GM19372 (cell line): ENCODE data around the gene LPGAT1.
"Not testable (repeated sequence)": the region's sequence is repeated elsewhere in the genome, so short reads cannot be mapped to it uniquely, and the experiment has no call there.

Source experiments
- ATAC-seq: cut with Tn5 transposase; IDR thresholded peaks from one replicate; pipeline ENCODE4 v1.9.1; 2021; ENCODE audit warnings: mild to moderate bottlenecking, low read depth, moderate library complexity; ENCODE audit not compliant: unreplicated experiment

LPGAT1 gene

DNA sequence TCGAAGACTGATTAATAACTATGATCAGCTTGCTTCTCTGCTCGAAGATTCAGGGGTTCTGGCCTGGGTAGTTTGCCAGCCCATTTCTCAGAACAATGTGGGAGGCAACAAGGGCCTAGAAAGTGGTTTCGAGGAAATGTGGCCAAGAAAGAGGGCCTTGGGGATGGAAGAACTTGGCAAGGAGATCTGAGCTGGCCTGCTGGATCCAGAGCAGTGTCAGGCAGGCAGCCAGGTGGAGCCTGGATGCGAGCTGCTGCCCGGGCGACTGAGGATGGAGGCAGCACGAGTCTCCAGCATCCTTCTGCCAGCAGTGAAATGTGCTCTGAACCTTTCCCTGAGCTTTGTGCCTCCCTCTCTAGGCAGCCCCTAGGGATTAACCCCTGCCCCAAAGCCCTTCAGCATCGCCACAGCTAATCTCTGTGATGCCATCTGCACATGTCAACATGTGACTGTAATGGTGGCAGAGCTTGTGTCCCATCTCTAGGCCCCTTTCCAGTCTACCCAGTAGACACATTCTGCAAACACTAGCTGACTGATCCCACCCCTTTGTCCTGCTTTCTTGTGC is 94.1 kb downstream of the LPGAT1 start:
- ATAC-seq = no peak

DNA sequence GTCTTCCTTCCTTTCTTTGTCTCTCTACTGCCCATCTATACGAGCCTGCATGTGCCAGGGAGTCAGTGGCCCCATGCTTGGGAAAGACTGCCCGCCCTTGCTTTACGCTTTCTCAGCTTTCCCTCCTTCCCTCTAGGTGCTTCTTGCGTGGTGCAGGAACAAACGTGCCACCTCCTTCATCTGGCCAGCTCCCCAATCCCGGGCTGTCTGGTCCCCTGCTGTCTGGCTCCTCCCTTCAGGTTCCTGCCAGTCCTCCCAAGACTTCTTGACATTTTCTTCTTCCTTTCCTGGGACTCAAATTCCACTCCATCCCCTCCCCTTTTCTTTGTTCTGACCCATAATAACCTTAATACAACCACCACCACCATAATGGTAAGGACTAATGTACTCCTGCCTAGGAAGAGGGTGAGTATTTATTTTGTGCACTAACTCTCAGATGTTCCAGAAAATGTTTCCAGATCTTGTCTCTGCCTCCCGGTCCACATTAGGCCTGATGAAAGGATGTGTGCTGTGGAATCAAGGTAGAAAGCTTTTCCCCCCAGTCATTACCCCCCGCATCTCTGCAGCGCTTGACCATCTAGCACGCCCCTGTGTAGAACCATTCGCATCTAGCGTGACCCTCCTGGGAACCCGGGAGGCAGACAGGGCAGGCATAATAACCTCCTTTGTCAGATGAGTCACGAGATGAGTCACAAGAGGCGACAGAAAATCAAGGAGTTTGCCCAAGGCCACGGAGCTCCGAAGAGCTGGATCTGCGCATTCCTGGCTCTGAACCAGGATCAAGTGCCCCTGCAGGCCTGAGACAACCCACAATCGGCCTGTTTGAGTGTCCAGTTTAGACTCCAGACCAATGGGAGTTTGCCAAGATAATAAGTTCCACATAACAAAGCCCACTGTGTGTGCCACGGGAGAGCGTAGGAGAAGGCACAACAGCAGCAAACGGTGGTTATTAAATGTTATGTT is 95.1 kb downstream of the LPGAT1 start:
- no peak for ATAC-seq

DNA sequence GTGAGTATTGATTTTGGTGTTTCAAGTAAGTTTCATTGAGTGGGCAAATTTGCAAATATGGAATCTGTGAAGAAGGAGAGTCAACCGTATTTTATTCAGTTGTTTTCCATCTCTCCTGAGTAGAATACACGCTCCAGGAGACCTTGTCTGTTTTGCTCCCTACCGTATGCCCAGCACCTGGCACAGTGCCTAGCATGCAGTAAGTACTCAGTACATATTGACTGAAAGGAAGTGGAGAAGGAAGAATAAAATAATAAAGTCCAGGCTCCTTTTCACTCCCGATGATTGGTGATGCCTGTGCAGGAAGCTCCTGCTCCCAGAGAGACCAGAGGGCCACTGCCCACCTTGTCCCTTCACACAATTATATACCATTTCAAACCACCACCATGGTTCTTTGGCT is 95.8 kb downstream of the LPGAT1 start:
- no peak for ATAC-seq

DNA sequence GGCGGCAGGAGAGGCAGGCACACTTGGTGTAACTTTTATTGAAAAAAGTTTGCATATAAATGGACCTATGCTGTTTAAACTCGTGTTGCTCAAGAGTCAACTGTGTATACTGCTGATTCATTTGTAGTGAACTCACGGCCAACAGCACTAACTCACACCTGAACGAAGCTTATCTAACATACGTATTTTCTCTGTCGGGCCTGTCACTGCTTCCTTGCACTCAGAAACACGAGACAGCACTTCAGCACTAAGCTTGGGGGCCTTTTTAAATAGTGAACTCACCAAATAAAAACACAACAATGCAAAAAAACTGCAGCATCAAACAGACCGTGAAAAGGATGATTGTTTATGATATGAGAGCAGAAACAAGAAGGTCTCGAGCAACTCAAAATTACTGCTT is 96.2 kb downstream of the LPGAT1 start:
- no peak for ATAC-seq

DNA sequence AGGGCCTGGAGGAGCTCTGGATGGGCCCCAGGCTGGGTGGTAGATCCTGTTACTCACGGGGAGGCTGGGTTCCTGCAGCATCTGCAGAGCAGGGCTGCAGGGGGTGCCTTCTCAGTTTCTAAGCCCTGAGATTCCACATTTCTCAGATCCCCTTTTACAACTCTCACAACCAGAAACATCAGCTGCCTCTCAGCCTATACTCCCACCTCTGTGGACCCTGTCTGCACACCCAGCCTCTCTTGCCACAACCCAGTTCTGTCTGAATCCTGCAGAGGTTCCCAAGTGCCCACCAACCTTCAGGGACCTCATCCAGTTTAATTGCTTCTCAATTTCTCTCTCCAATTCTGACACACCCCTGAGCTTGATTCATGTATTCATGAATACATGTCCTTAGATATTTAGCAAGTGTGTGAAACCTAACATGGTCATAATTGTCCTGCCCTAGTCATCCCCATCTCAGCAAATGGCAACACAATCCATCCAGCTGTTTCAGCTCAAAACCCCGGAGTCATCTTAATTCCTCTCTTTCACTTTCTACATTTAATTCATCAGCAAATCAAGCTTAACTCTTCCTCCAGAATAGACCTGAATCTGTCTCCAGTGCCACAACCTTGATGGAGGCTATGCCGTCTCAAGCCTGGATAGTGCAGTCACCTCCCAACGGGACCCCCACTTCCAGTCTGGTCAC is 98.1 kb downstream of the LPGAT1 start:
- ATAC-seq = no peak

DNA sequence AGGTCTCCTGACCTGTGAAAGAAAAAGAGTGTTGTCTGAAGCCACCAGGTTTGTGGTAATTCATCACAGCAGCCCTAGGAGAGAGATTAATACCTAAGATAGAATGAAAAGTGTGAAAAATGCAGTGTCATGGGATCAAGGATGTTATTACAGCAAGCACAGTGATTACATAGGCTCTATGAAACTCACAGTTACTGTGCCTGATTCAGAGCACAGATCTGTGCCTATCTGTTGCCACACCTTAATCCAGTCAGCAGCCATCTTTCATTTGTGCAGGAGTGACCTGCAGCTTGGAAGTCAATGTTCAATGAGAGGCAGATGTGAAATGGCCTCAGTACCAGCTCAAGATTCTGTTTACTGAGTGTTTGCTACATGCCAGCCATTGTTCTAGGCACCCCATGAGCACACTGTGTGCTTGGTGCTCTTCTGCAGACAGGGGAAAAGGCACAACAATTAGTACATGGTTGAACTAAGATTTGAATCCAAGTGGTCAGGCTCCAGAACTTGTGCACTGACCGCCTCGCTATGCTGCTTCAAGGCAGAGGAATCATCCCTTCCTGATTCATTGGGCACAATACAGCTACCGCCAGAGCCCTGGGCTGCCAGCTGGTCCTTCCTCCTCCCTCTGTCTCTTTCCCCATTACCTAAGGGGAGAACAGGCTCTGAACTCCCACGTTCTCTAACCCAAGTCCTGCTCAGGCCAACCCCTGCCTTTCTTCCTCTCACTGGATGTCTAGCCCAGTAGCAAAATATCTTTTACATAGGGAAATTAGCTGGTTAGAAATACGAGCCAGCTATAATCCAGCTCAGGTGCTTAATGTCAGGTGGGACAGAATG is 98.9 kb downstream of the LPGAT1 start:
- no peak for ATAC-seq

DNA sequence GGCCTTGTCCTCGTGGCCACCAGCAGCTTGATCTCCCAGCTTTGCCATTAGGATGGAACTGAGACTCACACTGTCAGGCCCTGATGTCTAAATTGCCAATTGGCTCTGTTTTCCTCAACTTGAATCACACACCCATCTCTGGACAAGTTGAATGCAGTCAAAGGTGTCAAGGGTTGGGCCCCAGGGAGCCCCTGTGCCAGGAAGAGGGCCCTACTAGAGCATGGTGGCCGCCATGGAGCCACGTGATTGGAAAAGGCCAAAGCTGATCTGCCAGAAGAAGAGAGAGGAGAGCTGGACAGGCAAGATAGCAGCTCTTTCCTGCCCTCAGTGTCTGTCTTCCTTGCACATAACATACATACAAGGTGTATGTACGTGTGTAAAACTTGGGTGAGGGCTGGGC is 100.2 kb downstream of the LPGAT1 start:
- ATAC-seq = no peak

DNA sequence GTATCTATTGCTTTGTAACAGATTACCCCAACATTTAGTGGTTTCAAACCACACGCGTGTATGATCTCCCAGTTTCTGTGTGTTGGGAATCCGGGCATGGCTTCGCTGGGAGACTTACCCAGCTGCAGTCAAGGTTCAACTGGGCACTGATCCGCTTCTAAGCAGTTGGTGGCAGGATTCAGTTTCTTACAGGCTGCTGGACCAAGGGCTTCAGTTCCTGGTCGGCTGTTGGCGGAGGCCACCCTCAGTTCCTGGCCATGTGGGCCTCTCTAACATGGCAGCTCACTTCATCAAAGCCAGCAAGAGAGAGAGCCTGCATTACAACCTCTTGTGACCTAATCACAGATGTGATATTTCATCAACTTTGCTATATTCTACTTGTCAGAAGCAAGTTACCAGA is 101.3 kb downstream of the LPGAT1 start:
- no peak for ATAC-seq

DNA sequence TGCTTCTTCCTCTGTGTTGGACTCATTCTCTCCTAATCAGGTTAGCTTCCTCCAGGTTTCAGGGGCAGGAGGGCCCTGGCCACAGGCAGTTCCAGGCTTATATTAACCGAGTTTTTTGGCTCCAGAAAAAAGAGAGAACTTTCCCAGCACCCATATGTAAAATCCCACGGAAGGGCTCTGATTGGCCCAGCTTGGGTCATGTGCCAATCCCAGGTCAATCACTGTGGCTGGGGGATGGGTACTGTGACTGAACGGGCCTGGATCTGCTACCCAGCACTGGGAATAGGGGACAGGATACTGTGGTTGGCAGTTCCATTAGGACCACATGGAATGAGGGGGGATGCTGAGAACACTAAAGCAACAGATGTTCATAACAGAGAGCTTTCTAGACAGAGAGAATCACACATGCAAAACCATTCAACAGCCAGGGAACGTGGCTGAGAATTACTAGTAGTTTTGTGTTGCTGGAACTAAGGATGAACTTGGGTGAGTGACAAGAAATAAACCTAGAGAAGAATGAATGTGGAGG is 104.0 kb downstream of the LPGAT1 start:
- ATAC-seq = no peak

DNA sequence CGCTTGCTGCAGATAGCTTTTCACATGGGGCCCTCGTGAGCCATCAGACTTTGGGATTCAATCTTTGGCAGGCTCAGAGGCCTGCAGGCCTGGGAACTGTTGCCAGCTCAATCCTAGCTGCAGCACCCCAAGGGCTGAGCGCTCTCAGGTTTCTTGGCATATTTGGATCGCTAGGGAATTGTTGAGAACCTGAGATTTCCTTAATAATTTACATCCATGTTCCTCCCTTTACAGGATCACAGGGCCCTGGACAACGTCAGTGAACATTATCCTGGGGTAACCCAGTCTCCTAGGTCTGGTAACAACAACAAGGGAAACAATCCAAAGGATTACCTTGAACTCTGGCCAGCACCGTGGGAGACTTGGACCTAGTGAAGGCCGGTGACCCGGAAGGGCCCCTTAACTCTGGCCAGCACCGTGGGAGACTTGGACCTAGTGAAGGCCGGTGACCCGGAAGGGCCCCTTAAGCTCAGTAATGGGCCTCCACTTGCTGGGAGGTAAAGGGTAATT is 105.8 kb downstream of the LPGAT1 start:
- ATAC-seq = no peak

DNA sequence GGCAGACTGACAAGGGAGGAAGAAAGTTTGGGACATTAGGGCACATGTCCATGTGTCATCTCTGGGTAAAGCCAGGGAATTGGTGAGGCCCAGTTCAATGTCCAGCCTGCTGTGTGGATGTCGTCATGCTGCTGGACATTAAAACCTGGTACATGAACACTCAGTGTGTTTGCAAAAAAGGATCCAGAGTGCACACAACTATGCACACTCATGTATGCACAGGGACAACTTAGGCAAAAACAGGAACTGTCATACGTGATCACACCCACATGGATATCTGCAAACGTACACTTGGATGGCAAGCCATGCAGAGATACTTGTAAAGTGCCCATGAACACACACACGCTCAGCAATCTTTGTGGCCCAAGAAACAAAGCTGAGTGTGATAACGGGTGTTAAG is 107.3 kb downstream of the LPGAT1 start:
- no peak for ATAC-seq

DNA sequence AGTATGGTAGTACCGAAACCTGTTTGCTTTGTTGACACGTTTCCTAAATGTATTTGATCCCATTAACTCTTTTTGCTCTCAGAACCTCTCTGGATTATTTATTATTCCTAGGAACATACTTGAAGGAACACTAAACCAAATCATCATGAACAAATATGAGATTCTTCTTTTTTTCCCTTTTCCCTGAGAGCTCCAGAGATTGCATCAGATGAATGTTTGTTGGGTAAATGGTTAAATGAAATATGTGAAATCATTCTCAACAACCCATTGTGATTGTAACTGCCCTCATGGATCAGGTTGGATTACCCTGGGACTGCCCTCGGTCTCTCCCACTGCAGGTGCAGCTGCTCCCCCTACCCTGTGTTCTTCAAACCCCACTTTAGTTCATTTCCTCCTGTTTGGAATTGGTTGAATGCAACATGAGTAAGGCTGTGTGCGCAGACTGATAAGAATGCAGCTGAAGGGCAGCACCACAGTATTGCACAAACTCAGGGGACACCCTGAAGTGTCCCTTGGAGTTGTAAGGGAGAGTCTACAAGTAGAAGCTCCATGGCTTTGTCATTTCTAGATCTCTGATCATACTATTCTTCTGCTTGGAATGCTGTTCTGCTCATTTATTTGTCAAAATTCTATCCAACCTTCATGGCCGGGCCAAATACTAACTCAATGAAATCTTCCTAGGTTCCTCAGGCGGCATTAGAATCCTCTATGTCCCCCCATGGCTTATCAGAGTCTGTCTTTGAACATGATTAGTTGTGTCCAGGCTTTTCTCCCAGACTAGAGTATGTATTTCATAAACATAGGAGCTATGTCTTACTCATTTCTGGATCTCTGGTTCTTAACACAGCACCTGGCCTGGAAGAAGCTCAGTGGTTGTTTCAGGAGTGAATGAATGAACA is 108.0 kb downstream of the LPGAT1 start:
- ATAC-seq = no peak

DNA sequence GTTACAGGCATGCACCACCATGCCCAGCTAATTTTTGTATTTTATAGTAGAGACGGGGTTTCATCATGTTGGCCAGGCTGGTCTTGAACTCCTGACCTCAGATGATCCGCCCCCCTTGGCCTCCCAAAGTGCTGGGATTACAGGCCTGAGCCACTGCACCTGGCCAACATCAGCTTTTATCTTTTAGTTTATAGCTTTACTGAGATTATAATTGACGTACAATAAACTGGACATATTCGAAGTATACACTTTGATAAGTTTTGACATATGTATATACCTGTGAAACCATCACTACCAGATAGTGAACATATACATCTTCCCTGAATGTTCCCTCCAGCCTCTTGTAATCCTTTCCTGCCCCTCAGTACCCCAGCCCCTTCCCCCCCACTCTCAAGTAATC is 114.0 kb downstream of the LPGAT1 start:
- not testable (repeated sequence) for ATAC-seq

DNA sequence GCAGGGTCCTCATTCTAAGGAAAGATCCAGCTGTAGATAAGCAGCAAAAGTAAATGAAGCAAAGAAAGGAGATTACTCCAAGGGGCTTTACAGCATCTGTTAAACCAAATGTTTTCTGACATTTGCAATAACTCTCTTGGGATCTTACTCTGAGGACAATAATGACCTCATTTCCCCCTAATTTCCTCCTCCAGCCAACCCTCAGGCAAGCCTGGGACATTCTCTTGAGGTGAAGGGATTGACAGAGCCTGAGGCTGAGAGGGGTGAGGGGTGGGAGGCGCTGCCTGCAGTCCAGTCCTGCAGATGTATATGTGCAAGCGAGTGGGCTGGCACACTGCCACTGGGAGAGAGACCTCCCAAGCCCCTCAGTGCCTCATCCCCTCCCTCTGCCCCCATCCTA is 114.6 kb downstream of the LPGAT1 start:
- ATAC-seq = no peak

DNA sequence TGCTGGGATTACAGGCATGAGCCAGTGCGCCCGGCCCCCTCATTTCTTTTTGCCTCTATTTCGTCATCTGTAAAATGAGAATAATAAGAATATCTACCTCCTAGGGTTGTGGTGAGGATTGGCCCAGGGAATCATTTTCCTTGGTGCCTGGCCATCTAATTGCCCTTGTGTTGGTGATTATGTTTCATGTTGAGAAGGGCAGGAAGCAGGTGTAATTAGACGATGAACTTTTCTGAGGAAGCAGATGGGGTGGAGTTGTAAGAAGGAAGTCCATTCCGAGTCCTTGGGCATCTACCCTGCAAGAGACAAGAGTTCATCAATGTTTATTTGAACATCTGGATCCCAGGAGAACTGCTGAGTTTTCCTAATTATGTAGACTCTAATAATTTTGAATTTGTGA is 116.4 kb downstream of the LPGAT1 start:
- ATAC-seq = no peak

DNA sequence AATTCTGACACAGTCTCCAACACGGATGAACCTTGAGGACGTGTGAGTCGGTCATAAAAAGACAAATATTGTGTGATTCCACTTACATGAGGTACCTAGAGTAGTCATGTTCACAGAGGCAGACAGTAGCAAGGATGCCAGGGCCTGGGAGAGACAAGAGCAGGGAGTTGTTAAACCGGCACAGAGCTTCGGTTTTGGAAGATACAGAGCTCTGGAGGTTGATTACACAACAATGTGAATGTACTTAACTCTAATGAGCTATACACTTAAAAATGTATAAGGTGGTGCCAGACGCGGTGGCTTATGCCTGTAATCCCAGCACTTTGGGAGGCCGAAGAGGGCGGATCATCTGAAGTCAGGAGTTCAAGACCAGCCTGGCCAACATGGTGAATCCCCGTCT is 117.3 kb downstream of the LPGAT1 start:
- no peak for ATAC-seq

DNA sequence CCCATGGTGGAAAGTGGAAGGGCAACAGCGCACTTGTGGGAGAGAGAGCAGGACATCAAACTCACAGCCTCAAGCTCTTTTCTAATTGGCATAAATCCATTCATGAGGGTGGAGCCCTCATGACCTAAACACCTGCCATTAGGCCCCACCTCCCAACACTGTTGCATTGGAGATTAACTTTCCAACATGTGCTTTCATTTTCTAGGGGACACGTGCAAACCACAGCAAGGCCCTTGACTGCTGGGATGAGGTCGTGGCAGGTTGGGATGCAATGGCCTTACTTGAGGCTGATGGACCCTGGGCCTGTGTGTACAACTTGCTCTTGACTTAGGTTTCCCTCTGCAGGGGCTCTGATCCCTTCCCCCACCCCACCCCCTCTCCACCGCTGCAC is 119.3 kb downstream of the LPGAT1 start:
- ATAC-seq = no peak

DNA sequence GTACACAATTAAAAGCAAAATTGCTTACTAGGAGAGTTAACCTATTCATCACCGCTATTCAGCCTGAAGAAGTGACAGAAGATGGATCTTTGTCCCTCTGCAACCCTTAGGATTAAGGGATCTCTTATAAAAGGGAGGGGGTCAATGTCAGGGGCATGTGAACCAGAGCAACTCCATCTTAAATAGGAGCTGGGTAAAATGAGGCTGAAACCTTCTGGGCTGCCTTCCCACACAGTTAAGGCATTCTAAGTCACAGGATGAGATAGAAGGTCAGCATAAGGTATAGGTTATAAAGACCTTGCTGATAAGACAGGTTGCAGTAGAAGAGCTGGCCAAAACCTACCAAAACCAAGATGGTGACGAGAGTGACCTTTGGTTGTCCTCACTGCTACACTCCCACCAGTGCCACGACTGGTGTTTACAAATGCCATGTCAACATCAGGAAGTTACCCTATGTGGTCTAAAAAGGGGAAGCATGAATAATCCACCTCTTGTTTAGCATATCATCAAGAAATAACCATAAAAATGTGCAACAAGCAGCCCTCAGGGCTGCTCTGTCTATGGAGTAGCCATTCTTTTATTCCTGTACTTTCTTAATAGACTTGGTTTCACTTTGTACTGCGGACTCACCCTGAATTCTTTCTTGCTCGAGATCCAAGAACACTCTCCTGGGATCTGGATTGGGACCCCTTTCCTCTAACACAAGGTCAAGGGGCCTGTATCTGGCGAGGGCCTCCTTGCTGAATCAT is 119.8 kb downstream of the LPGAT1 start:
- ATAC-seq = no peak

DNA sequence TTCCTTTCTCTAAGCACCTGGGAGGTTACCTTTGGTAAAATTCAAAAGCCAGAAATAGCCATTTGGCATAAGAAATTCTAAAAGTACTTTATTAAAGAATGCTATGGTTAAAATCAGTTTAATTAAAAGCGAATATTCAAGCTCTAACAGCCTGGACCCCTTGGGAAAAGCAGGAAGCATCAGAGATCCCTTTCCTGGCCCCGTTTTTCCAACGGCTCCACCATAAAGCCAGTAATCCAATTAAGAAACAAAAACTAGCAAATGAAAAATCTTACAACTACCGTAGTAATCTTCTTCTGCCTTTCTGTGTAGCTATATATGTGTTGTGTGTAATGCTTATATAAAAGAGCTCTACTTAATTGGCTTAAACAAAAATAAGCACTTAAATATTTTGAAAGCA is 121.6 kb downstream of the LPGAT1 start:
- ATAC-seq = no peak
